SK-N-SH treated with all-trans-retinoic acid at 6 μM for 48 hours (cell line): ENCODE measurements around the gene AP2M1.

Experiments
- ARNTL ChIP-seq: fragments of 450-650 bp; formaldehyde crosslinking; IDR thresholded peaks from 2 replicates; pipeline ENCODE4 v1.5.0; 2020; ENCODE audit warnings: low read depth, mild to moderate bottlenecking, moderate library complexity, borderline replicate concordance
- BACH2 ChIP-seq: fragments of 250-450 bp; sonication (Bioruptor Pico); IDR thresholded peaks from 2 replicates; pipeline ENCODE4 v1.9.0; 2021; ENCODE audit warnings: mild to moderate bottlenecking, borderline replicate concordance
- PATZ1 ChIP-seq: fragments of 250-450 bp; sonication (Bioruptor Pico); IDR thresholded peaks from 2 replicates; pipeline ENCODE4 v1.8.0; 2020; ENCODE audit warnings: mild to moderate bottlenecking, moderate library complexity, borderline replicate concordance
- RARB ChIP-seq: fragments of 250-450 bp; sonication (Bioruptor Pico); IDR thresholded peaks from 2 replicates; pipeline ENCODE4 v1.8.0; 2021; ENCODE audit warnings: mild to moderate bottlenecking, moderate library complexity
- ZFP30 ChIP-seq: fragments of 450-650 bp; formaldehyde crosslinking; IDR thresholded peaks from 2 replicates; pipeline ENCODE4 v1.5.0; 2022; ENCODE audit warnings: mild to moderate bottlenecking, moderate library complexity

GRCh38 chr3:184223946-184224345 is 49.3 kb downstream of the AP2M1 start:
- no peak for TF ChIP-seq PATZ1 (CRISPR knock-in tag)
- no peak for TF ChIP-seq ZFP30
- TF ChIP-seq RARB (CRISPR knock-in tag), result no peak
- TF ChIP-seq BACH2 (CRISPR knock-in tag), result no peak
- no peak for TF ChIP-seq ARNTL (CRISPR knock-in tag)
